ENCODE measurements around the gene FER1L5. TPM values are rescaled to one million over a fixed set of nuclear protein-coding genes. Genes with fewer than 3 reads are reported as not detected.
"Not testable (repeated sequence)": the region's sequence is repeated elsewhere in the genome, so short reads cannot be mapped to it uniquely, and the experiment has no call there.

Gene FER1L5
- total RNA-seq, 2 donors from 2014 or later: not detected

- Histone ChIP-seq H3K4me1 (no peaks in the 10 kb centered on the region), H3K27me3 (no peaks in the 10 kb centered on the region), H3K4me3 (no peak overlapping the region), H3K36me3 (no peaks in the 10 kb centered on the region), H3K9me3 (no peaks in the 10 kb centered on the region), H3K27ac (no peak overlapping the region)
- DNase-seq (ENCODE audit: low spot score): no peak
- TF ChIP-seq CTCF (IDR thresholded peaks at IDR 0.05): no peak
Observed at GRCh38 chr2:96651793-96652192, 9.2 kb downstream of the FER1L5 start.

GRCh38 chr2:96654791-96655190 lies 12.2 kb downstream of the FER1L5 start:
- not testable (repeated sequence) for H3K9me3 ChIP-seq; H3K4me3 ChIP-seq; DNase-seq (ENCODE audit: low spot score); H3K4me1 ChIP-seq; H3K36me3 ChIP-seq; H3K27ac ChIP-seq; H3K27me3 ChIP-seq

- no peaks in the 10 kb centered on the region for H3K9me3 ChIP-seq
- no peaks in the 10 kb centered on the region for H3K4me1 ChIP-seq
- no peak overlapping the region for H3K27ac ChIP-seq
- TF ChIP-seq CTCF (IDR thresholded peaks at IDR 0.05): no peak
- H3K4me3 ChIP-seq: no peak overlapping the region
- H3K36me3 ChIP-seq: no peaks in the 10 kb centered on the region
- DNase-seq (ENCODE audit: low spot score): no peak
- no peaks in the 10 kb centered on the region for H3K27me3 ChIP-seq
Observed at GRCh38 chr2:96655526-96655925, 13.0 kb downstream of the FER1L5 start.

- Histone ChIP-seq H3K9me3 (no peaks in the 10 kb centered on the region), H3K4me3 (no peak overlapping the region), H3K4me1 (no peaks in the 10 kb centered on the region), H3K36me3 (no peaks in the 10 kb centered on the region), H3K27ac (no peak overlapping the region), H3K27me3 (no peaks in the 10 kb centered on the region)
- no peak for DNase-seq (ENCODE audit: low spot score)
- TF ChIP-seq CTCF (IDR thresholded peaks at IDR 0.05): no peak
Observed at GRCh38 chr2:96656540-96656939, 14.0 kb downstream of the FER1L5 start.

- Histone ChIP-seq H3K27ac (no peak overlapping the region), H3K27me3 (no peaks in the 10 kb centered on the region), H3K4me3 (no peak overlapping the region), H3K4me1 (peaks cover 0 to 12% of the 10 kb centered on the region in 2 donors), H3K36me3 (no peaks in the 10 kb centered on the region), H3K9me3 (peaks cover 0 to 6% of the 10 kb centered on the region in 2 donors)
- DNase-seq (ENCODE audit: low spot score): no peak
- no peak for TF ChIP-seq CTCF (IDR thresholded peaks at IDR 0.05)
Observed at GRCh38 chr2:96661324-96661723, 18.8 kb downstream of the FER1L5 start.

- no peaks in the 10 kb centered on the region for H3K36me3 ChIP-seq
- H3K27ac ChIP-seq: no peak overlapping the region
- peaks cover 0 to 12% of the 10 kb centered on the region in 2 donors for H3K4me1 ChIP-seq
- no peak overlapping the region for H3K4me3 ChIP-seq
- peaks cover 0 to 6% of the 10 kb centered on the region in 2 donors for H3K9me3 ChIP-seq
- no peaks in the 10 kb centered on the region for H3K27me3 ChIP-seq
- no peak for DNase-seq (ENCODE audit: low spot score)
- TF ChIP-seq CTCF (IDR thresholded peaks at IDR 0.05): no peak
Observed at GRCh38 chr2:96662360-96662759, 19.8 kb downstream of the FER1L5 start.
